DND-41 (cell line): ENCODE data around the gene DNM2.
"Not testable (repeated sequence)": the region's sequence is repeated elsewhere in the genome, so short reads cannot be mapped to it uniquely, and the experiment has no call there.

Experiments
- ATAC-seq: fragments of 200-7000 bp; cut with Tn5 transposase; 3 replicates; pipeline ENCODE4 v1.9.1; 2021; ENCODE audit warnings: low read depth; ENCODE audit not compliant: insufficient read depth
- DNase-seq: peaks from one replicate; pipeline ENCODE4 v3.0.0-alpha.2; 2020
- H2AFZ ChIP-seq: 2 replicates; pipeline ENCODE4 v1.6.0; 2012; ENCODE audit warnings: low read depth, low read length
- H3K27ac ChIP-seq: 2 replicates; pipeline ENCODE4 v1.5.1; 2012; ENCODE audit warnings: low read length, inconsistent platforms
- H3K27me3 ChIP-seq: fragments of 200-600 bp; sonication (generic); 2 replicates; pipeline ENCODE4 v1.6.0; 2012; ENCODE audit warnings: low read length, mild to moderate bottlenecking, inconsistent platforms; ENCODE audit not compliant: insufficient read depth, poor library complexity
- H3K36me3 ChIP-seq: 2 replicates; pipeline ENCODE4 v1.5.1; 2012; ENCODE audit warnings: low read length, inconsistent platforms; ENCODE audit not compliant: insufficient read depth
- H3K4me1 ChIP-seq: 2 replicates; pipeline ENCODE4 v1.5.1; 2012; ENCODE audit warnings: mild to moderate bottlenecking, low read length; ENCODE audit not compliant: insufficient read depth
- H3K4me2 ChIP-seq: 2 replicates; pipeline ENCODE4 v1.6.0; 2012; ENCODE audit warnings: mild to moderate bottlenecking, moderate library complexity, low read length, inconsistent platforms; ENCODE audit not compliant: insufficient read depth
- H3K4me3 ChIP-seq, 2 experiments: fragments of 200-600 bp in 1 of 2; shearing (Covaris generic) in 1 of 2; 2 replicates each; pipeline ENCODE4 v1.5.1; 2012 to 2016; ENCODE audit warnings: inconsistent platforms in 2 of 2, low read length in 2 of 2, mild to moderate bottlenecking in 2 of 2, low read depth in 1 of 2, moderate library complexity in 1 of 2
- H3K79me2 ChIP-seq: 2 replicates; pipeline ENCODE4 v1.6.0; 2012; ENCODE audit warnings: low read length, inconsistent platforms; ENCODE audit not compliant: insufficient read depth
- H3K9ac ChIP-seq: 2 replicates; pipeline ENCODE4 v1.6.0; 2012; ENCODE audit warnings: low read depth, mild to moderate bottlenecking, inconsistent platforms, low read length, moderate library complexity
- H3K9me3 ChIP-seq: 2 replicates; pipeline ENCODE4 v1.5.1; 2012; ENCODE audit warnings: low read length, moderate library complexity, mild to moderate bottlenecking, inconsistent platforms; ENCODE audit not compliant: insufficient read depth, severe bottlenecking
- H4K20me1 ChIP-seq: 2 replicates; pipeline ENCODE4 v1.6.0; 2012; ENCODE audit warnings: low read length; ENCODE audit not compliant: insufficient read depth
- EZH2 ChIP-seq: IDR thresholded peaks from 3 replicates; pipeline ENCODE4 v1.6.1; 2012; ENCODE audit warnings: borderline replicate concordance, low read depth, mild to moderate bottlenecking, moderate library complexity, low read length, inconsistent platforms; ENCODE audit not compliant: severe bottlenecking
- TF ChIP-seq, protein P1 (sequence below): IDR thresholded peaks from 2 replicates; pipeline ENCODE4 v1.5.1; 2012; ENCODE audit warnings: borderline replicate concordance, low read length, moderate library complexity, mild to moderate bottlenecking; ENCODE audit not compliant: poor library complexity, severe bottlenecking; ENCODE audit errors: extremely low read depth

Gene DNM2

DNA sequence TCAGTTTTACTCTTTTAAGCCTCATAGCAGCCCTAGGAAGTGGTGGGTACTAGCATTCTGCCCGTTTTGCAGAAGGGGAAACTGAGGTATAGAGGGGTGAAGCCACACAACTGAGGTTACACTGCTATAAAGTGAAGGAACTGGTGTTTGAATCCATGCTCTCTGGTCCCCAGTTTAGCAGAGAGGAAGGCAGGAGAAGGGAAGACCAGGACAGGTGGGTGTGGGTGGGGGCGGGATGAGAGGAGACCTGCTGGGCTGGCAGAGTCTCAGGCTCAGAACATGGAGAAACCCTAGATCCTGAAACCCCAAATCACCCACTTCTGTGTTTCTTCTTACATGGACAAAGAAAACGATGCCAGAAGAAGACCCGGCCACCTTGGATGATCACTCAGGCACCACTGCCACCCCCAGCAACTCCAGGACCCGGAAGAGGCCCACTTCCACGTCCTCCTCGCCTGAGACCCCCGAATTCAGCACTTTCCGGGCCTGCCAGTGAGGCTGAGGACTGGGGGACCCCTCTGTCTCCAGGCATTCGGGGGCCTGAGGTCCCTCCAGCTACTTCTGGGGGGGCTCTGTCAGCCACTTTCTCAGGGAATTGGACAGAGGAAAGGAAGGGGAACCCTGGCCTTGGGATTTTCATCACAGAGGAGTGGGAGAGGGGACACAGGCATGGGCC lies 151.1 kb downstream of the DNM2 start:
- Histone ChIP-seq H3K36me3 (no peaks in the 10 kb centered on the region; the same call in 1 of the 2 replicates), H3K9ac (no peak overlapping the region), H2AFZ (no peak overlapping the region), H4K20me1 (peaks cover 7% of the 10 kb centered on the region; the same call in 1 of the 2 replicates), H3K9me3 (no peaks in the 10 kb centered on the region), H3K4me2 (no peak overlapping the region), H3K4me1 (peaks cover 25% of the 10 kb centered on the region), H3K27ac (no peak overlapping the region), H3K4me3 (no peak overlapping the region), H3K79me2 (peaks cover 23% of the 10 kb centered on the region), H3K27me3 (no peaks in the 10 kb centered on the region)
- DNase-seq, result no peak
- ATAC-seq, result no peak
- TF ChIP-seq EZH2, result no peak
- TF ChIP-seq, protein P1, sequence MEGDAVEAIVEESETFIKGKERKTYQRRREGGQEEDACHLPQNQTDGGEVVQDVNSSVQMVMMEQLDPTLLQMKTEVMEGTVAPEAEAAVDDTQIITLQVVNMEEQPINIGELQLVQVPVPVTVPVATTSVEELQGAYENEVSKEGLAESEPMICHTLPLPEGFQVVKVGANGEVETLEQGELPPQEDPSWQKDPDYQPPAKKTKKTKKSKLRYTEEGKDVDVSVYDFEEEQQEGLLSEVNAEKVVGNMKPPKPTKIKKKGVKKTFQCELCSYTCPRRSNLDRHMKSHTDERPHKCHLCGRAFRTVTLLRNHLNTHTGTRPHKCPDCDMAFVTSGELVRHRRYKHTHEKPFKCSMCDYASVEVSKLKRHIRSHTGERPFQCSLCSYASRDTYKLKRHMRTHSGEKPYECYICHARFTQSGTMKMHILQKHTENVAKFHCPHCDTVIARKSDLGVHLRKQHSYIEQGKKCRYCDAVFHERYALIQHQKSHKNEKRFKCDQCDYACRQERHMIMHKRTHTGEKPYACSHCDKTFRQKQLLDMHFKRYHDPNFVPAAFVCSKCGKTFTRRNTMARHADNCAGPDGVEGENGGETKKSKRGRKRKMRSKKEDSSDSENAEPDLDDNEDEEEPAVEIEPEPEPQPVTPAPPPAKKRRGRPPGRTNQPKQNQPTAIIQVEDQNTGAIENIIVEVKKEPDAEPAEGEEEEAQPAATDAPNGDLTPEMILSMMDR, result no peak

DNA sequence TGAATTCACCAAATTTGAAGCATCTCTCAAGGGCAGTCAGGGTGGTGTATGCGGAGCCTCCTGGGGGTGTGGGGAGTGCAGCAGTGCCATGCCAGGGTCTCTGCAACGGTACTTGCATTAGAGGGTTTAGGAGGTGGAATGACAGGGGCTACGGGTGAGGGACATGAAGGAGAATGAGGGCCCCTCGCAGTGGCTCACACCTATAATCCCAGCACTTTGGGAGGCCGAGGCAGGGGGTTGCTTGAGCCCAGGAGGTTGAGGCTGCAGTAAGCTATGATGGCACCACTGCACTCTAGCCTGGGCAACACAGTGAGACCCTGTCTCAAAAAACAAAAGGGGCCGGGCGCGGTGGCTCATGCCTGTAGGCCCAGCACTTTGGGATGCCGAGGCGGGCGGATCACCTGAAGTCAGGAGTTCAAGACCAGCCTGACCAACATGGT lies 152.0 kb downstream of the DNM2 start:
- not testable (repeated sequence) for ATAC-seq, H3K27me3 ChIP-seq, H3K4me3 ChIP-seq, H3K36me3 ChIP-seq, H2AFZ ChIP-seq, DNase-seq, H3K9ac ChIP-seq, H3K9me3 ChIP-seq, H3K27ac ChIP-seq
- Histone ChIP-seq H3K79me2 (peaks cover 32% of the 10 kb centered on the region), H3K4me1 (peaks cover 23% of the 10 kb centered on the region), H3K4me2 (0 out of 2 replicates have a peak overlapping the region, but pooled peaks have one; percentile 71), H4K20me1 (peaks cover 12% of the 10 kb centered on the region)

DNA sequence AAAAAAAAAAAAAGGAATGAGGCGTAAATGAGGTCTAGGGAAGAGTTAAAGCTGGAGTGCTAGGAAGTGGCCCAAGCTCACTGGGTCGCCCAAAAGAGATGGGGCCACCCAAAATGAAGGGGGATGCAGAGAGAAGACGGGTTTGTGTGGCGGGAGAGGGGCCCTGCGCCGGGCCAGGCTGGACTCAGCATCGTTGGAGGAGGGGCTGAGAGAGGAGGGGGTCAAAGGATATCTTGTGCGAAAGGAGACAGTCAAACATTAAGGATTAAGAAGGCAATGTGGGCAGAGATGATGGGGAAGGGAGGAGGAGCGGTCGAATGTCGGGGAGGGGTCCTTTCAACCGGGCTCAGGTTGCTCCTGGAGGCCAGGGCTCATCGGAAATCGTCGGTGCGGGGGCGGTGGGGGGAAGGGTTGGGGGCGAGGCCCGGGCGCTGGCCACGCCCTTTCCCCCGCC lies 152.6 kb downstream of the DNM2 start:
- Histone ChIP-seq H3K27ac (peak overlapping the region; percentile 71), H3K4me2 (peak overlapping the region; percentile 71), H3K9ac (peak overlapping the region; percentile 57), H3K36me3 (no peaks in the 10 kb centered on the region; the same call in 1 of the 2 replicates), H2AFZ (peak overlapping the region; percentile 62), H3K9me3 (no peaks in the 10 kb centered on the region), H4K20me1 (peaks cover 15% of the 10 kb centered on the region), H3K27me3 (no peaks in the 10 kb centered on the region), H3K4me1 (peaks cover 23% of the 10 kb centered on the region), H3K79me2 (peaks cover 38% of the 10 kb centered on the region), H3K4me3 (peak overlapping the region; percentile 0 to 53; a peak in 3 of 4 replicates)
- DNase-seq (no peak), ATAC-seq (no peak)
- no peak for TF ChIP-seq EZH2
- TF ChIP-seq, protein P1, result no peak

DNA sequence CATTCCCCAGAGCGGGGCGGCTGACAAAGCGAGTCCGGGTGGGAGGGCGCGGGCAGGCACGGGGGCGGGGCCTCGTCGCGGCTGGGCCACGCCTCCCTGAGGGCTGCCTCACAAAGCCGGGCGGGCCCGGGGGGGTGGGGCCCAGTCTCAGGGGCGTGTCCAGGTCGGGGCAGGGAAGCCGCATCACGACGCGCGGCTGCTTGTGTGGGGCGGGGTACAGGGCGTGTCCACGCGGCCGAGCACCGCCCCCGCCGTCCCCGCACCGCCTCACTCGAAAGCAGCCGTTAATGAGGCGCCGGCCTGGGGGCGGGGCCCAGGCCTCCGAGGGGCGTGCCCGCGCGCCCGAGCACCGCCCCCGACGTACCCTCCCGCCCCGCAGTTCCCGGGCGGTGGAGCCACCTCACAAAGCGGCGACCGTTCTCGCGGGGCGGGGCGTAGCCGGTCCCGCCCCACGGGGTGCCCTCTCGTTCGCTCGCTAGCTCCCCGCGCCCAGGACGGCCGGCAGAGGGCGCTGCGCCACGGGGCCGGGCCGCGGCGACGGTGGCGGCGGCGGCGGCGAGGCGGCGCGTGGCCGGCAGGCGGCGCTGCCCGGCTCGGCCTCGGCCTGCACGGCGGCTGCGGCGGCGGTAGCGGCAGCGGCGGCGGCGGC lies 153.2 kb downstream of the DNM2 start, which contains the start of gene CARM1:
Gene CARM1 (plus strand): TSS at position 599 of the 649 bp plus-strand sequence. CDS start 150 bp downstream, outside the sequence.
- H3K9me3 ChIP-seq, result no peaks in the 10 kb centered on the region
- peak within 1 kb of the TSS; percentile 80 for H2AFZ ChIP-seq
- H3K36me3 ChIP-seq, result no peaks in the 10 kb centered on the region; the same call in 1 of the 2 replicates
- peak within 1 kb of the TSS; percentile 94 for H3K9ac ChIP-seq
- H3K79me2 ChIP-seq, result peaks cover 43% of the 10 kb centered on the region
- H4K20me1 ChIP-seq, result peaks cover 16% of the 10 kb centered on the region
- H3K4me1 ChIP-seq, result peaks cover 23% of the 10 kb centered on the region
- DNase-seq (peak; percentile 99), ATAC-seq (peak; percentile 82)
- H3K4me2 ChIP-seq, result peak within 1 kb of the TSS; percentile 97
- no peaks in the 10 kb centered on the region for H3K27me3 ChIP-seq
- TF ChIP-seq EZH2, result no peak
- TF ChIP-seq, protein P1, result peak; percentile 84
- H3K4me3 ChIP-seq, result peak within 1 kb of the TSS; percentile 96 to 98
- peak within 1 kb of the TSS; percentile 77 for H3K27ac ChIP-seq
